Ishikawa (cell line): ENCODE results near the gene RGS12.

Experiments
- CEBPB ChIP-seq: IDR thresholded peaks from 2 replicates; pipeline ENCODE4 v1.6.1; 2012
- EGR1 ChIP-seq: IDR thresholded peaks from 2 replicates; pipeline ENCODE4 v1.6.1; 2012
- FOXM1 ChIP-seq: IDR thresholded peaks from 2 replicates; pipeline ENCODE4 v1.6.1; 2012; ENCODE audit warnings: low read depth, borderline replicate concordance
- RAD21 ChIP-seq: IDR thresholded peaks from 2 replicates; pipeline ENCODE4 v1.6.1; 2012; ENCODE audit warnings: low read depth
- TAF1 ChIP-seq: IDR thresholded peaks from 2 replicates; pipeline ENCODE4 v1.6.1; 2012; ENCODE audit warnings: low read depth, mild to moderate bottlenecking
- TF ChIP-seq, protein P1 (sequence below): IDR thresholded peaks from 2 replicates; pipeline ENCODE4 v1.6.1; 2012; ENCODE audit warnings: low read depth, mild to moderate bottlenecking
- TF ChIP-seq, protein P2 (sequence below): IDR thresholded peaks from 2 replicates; pipeline ENCODE4 v1.6.1; 2012

DNA sequence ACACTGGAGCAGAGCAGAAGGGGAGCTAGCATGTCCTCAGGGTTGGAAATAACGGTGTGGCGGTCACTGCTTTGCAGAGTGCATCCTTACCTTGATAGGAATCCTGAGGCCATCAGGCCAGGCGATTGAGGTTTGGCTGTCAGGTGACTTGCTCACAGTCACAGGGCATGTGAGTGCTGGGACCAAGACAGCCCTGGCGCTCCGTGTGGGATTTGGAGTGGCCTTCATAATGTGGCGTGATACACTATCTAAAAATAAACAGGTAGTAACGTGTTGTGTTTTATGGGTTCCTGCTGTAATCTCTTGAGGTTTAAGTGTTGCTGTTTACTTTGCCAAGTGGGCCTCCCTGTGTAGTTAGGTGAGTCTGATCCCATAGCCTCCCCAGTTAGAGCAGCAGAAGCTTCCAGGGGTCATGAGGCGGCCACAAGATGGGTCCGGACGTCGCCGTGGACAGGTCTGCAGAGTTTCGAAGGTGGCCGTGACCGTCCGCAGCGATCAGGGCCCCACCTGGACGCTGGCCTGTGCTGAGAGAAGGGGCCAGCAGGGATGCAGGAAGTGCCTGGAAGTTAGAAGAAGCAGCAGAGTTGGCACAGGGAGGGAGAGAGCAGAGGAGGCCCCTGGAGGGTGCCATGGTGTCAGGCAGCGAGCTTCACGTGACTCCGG lies 27.7 kb downstream of the RGS12 start:
- TF ChIP-seq RAD21 (no peak), TAF1 (no peak), CEBPB (no peak), EGR1 (no peak), FOXM1 (no peak)
- TF ChIP-seq, protein P1, sequence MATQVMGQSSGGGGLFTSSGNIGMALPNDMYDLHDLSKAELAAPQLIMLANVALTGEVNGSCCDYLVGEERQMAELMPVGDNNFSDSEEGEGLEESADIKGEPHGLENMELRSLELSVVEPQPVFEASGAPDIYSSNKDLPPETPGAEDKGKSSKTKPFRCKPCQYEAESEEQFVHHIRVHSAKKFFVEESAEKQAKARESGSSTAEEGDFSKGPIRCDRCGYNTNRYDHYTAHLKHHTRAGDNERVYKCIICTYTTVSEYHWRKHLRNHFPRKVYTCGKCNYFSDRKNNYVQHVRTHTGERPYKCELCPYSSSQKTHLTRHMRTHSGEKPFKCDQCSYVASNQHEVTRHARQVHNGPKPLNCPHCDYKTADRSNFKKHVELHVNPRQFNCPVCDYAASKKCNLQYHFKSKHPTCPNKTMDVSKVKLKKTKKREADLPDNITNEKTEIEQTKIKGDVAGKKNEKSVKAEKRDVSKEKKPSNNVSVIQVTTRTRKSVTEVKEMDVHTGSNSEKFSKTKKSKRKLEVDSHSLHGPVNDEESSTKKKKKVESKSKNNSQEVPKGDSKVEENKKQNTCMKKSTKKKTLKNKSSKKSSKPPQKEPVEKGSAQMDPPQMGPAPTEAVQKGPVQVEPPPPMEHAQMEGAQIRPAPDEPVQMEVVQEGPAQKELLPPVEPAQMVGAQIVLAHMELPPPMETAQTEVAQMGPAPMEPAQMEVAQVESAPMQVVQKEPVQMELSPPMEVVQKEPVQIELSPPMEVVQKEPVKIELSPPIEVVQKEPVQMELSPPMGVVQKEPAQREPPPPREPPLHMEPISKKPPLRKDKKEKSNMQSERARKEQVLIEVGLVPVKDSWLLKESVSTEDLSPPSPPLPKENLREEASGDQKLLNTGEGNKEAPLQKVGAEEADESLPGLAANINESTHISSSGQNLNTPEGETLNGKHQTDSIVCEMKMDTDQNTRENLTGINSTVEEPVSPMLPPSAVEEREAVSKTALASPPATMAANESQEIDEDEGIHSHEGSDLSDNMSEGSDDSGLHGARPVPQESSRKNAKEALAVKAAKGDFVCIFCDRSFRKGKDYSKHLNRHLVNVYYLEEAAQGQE, result no peak
- TF ChIP-seq, protein P2, sequence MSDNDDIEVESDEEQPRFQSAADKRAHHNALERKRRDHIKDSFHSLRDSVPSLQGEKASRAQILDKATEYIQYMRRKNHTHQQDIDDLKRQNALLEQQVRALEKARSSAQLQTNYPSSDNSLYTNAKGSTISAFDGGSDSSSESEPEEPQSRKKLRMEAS, result no peak
